GM12874 (cell line): Measurements from ENCODE around the gene GARIN5B.

Experiments
- CTCF ChIP-seq: IDR thresholded peaks from 2 replicates; pipeline ENCODE4 v1.5.1; 2011; ENCODE audit warnings: low read depth, mild to moderate bottlenecking, control low read depth, low read length, moderate library complexity; ENCODE audit not compliant: insufficient read depth

Gene GARIN5B

DNA sequence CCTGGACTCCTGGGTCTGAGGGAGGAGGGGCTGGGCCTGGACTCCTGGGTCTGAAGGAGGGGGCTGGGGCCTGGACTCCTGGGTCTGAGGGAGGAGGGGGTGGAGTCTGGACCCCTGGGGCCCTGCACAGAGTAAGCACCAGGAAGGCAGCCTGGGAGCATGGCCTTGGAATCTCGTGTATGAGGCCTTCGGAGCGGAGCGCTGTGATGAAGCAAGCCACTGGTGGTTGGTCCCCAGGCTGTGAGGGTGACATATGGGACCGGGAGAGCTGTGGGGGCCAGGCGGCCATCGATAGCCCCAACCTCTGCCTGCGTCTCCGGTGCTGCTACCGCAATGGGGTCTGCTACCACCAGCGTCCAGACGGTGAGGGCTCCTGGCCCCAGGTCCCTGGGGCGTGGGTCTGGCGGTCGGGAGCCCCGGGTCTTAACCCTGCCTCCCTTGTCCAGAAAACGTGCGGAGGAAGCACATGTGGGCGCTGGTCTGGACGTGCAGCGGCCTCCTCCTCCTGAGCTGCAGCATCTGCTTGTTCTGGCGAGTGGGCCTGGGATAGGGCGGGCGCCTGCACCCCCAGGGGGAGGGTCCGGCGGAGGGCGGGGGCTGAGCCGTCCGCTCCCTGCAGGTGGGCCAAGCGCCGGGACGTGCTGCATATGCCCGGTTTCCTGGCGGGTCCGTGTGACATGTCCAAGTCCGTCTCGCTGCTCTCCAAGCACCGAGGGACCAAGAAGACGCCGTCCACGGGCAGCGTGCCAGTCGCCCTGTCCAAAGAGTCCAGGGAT lies 14.5 kb upstream of the GARIN5B start:
- no peak for TF ChIP-seq CTCF

DNA sequence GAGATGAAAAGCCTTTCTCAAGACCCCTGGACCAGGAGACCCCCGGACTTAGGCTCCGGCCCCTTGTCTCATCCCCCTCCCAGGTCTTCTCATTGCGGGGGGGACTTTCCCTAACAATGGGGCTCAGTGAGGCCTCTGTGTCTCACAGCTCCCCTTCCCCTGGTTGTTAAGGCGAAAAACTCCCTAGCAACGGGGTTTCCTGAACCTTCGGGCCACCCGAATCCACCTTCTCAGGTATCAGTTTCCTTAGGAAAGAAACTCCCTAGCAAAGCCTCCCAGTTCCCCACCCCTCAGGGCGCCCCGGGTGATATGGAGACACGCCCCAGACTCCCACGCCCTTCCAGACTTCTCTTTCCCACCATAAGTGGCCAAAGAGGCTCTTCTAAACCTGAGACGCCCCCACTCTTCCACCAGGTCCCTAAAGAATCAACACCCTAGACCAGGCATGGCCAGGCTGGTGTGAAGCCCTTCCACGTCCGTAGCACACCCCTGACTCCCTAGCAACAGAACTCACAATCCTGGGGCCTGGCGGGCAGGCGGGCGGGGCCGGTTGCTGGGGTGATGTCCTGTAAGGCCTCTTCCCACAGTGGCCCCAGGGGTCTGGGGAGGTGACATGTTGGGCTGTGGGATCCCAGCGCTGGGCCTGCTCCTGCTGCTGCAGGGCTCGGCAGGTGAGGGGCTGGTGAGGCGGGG lies 13.3 kb upstream of the GARIN5B start, which contains the start of gene TMEM190:
Gene TMEM190, plus strand, starts transcription at position 586 of the 693 bp plus-strand sequence. Its CDS starts 28 bp downstream, at position 614.
- TF ChIP-seq CTCF = no peak

DNA sequence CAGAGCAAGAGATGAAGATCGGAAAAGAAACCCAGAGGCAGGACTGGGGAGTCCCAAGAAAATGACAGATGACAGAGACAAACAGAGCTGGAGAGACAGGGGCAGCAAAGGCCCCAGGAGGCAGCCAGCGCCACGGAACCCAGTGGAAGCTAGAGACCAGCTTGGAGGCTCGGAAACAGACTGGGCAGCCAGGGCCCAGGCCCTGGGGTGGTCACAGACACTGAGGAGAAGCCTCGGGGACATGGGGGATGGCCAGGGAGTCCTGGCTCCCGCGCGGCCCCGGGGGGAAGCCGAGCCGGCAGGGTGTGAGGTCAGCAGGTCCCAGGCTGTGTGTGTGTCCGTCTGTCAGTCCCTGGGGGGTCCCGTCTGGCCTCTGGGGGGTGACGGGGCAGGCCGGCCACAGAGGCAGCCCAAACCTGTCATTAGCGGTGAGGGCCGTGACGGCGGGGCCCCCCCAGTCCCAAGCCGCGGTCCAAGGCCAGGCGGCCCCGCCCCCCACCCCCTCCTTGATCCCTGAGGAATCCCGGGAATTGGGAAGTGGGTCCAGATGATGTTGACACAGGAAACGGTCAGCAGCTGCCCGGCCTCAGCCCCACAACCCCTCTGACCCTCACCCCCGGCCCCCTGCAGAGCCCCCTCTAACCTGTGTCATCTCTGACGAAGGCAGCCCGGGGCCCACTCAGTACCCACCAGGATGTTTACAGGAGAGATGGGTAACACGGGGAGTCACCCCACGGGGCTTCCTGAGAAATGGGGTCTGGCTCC lies 11.1 kb upstream of the GARIN5B start:
- no peak for TF ChIP-seq CTCF

DNA sequence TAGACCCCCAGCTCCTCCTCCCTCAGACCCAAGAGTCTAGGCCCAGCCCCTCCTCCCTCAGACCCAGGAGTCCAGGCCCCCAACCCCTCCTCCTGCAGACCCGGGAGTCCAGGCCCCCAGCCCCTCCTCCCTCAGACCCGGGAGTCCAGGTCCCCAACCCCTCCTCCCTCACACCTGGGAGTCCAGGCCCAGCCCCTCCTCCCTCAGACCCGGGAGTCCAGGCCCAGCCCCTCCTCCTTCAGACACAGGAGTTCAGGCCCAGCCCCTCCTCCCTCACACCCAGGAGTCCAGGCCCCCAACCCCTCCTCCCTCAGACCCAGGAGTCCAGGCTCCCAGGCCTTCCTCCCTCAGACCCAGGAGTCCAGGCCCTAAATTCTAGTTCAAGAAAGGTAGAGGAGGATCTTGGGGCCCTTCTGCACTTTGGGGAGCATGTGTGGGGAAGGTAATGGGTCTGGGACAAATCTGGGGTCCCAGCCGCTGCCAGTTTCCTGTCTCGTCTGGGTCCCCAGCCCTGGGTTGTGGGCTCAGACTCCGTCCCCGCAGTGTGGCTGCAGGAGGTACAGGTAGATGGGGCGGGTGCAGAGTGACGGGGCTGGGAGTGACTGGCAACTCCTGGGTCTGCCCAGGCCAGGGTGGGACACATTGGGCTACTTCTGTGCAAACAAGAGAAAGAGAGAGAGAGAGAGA lies 10.4 kb upstream of the GARIN5B start:
- no peak for TF ChIP-seq CTCF

DNA sequence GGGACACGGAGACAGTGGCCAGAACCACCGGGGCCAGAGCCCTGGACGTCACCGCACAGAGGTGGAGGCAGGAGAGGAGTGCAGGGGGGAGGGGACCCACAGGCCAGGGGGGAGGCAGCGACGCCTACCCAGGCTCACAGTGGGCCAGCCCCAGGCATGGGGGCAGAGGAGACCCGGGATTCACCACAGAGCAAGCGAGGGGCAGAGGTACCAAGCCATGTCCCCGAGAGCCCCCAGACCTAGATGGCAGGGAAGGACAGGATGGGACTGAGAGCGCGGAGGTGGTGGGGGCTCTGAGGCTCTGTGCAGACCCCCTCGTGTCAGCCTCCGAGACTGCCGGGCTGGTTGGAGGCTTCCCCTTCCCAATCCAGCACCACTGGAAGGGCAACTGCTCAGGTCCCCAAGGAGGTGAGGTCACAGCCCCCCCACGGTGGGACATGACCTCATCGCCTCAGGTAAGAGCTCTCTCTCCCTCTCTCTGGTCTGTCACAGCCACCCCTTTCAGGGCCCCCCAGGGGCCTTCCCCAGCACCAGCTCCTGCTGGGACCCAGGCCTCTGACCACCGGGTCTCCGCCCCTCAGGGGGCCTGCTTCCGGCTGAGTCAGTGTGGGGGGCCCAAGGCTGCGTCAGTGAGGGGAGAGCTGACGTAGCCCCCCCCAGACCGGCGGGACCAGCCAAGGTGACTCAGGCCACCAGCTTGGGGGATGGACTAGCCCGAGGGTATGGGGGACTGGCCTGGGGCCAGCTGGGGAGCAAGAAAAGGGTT lies 9.4 kb upstream of the GARIN5B start:
- TF ChIP-seq CTCF = no peak

DNA sequence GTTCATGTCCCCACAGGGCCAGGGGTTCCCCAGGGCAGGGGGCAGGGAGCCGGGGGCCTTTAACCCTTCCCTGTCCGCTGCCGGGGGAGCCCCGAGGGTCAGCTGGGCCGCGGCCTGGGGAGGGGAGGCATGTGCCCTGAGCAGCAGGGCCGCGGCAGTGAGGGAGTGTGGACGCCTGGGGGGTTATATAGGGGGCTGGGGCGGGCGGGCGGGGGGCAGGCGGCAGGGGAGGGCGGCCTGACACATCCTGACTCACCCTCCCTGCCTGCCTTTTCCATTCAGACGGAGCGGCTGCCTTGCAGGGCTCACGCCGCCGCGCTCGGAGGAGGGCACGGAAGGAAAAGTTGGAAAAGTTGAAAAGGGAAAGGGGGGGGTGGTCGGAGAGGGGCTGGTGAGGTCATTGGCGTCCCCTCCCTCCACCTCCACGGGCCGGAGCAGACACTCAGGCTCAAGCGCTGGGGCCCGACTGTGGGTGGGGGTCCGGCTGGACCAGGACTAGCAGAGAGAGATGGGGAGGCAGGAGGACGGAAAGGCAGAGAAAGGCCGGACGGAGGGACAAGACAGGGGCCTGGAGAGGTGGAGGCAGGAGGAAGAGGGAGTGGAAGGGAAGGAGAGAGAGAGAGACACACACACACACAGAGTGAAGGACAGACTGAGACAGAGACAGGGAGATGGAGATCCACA lies 7.4 kb upstream of the GARIN5B start, which contains the start of gene IL11:
Gene IL11, minus strand, starts transcription at position 159 of the 684 bp plus-strand sequence. Its CDS starts 153 bp downstream, at position 6.
- TF ChIP-seq CTCF = no peak
